OCI-LY1 (cell line): ENCODE measurements around the gene DMAP1.
A peak's percentile ranks its signal among the peaks of the same experiment; 100 is the strongest.

Experiments
- H2AFZ ChIP-seq: fragments of 200-600 bp; sonication (generic), shearing (Covaris generic); 2 replicates; pipeline ENCODE4 v1.6.0; 2014; ENCODE audit warnings: antibody characterized with exemption, mild to moderate bottlenecking, low read length
- H3F3A ChIP-seq: fragments of 200-600 bp; sonication (generic), shearing (Covaris generic); 2 replicates; pipeline ENCODE4 v1.6.0; 2014; ENCODE audit warnings: mild to moderate bottlenecking, antibody characterized with exemption, low read length, moderate library complexity; ENCODE audit not compliant: insufficient read depth
- H3K27ac ChIP-seq: fragments of 200-600 bp; sonication (generic); 2 replicates; pipeline ENCODE4 v1.5.1; 2014; ENCODE audit warnings: low read length, mixed run types, mild to moderate bottlenecking, low read depth; ENCODE audit not compliant: poor library complexity, severe bottlenecking
- H3K27me3 ChIP-seq: fragments of 200-600 bp; sonication (generic); 2 replicates; pipeline ENCODE4 v1.6.0; 2014; ENCODE audit warnings: antibody characterized with exemption, mild to moderate bottlenecking, low read length, moderate library complexity; ENCODE audit not compliant: insufficient read depth
- H3K36me3 ChIP-seq: fragments of 200-600 bp; sonication (generic); 2 replicates; pipeline ENCODE4 v1.6.1; 2014; ENCODE audit warnings: mild to moderate bottlenecking, antibody characterized with exemption, low read length, moderate library complexity, mixed read lengths; ENCODE audit not compliant: insufficient read depth
- H3K4me1 ChIP-seq: fragments of 200-600 bp; sonication (generic); 2 replicates; pipeline ENCODE4 v1.5.1; 2014; ENCODE audit warnings: mild to moderate bottlenecking, low read length, moderate library complexity; ENCODE audit not compliant: insufficient read depth, severe bottlenecking
- H3K4me2 ChIP-seq: fragments of 200-600 bp; sonication (generic), shearing (Covaris generic); 2 replicates; pipeline ENCODE4 v1.6.1; 2014; ENCODE audit warnings: low read length
- H3K4me3 ChIP-seq: fragments of 200-600 bp; sonication (generic); 2 replicates; pipeline ENCODE4 v1.5.1; 2014; ENCODE audit warnings: low read length, low read depth, mild to moderate bottlenecking, mixed read lengths; ENCODE audit not compliant: poor library complexity, severe bottlenecking
- H3K79me2 ChIP-seq: fragments of 200-600 bp; shearing (Covaris generic); 2 replicates; pipeline ENCODE4 v1.6.1; 2016; ENCODE audit warnings: mixed run types, low read length, mixed read lengths; ENCODE audit not compliant: insufficient read depth
- H3K9ac ChIP-seq: fragments of 200-600 bp; sonication (generic), shearing (Covaris generic); 2 replicates; pipeline ENCODE4 v1.6.1; 2014; ENCODE audit warnings: mild to moderate bottlenecking, low read length, mixed read lengths
- H3K9me2 ChIP-seq: fragments of 200-600 bp; sonication (generic), shearing (Covaris generic); 2 replicates; pipeline ENCODE4 v1.6.1; 2014; ENCODE audit warnings: low read depth, mild to moderate bottlenecking, low read length, mixed read lengths
- H3K9me3 ChIP-seq: fragments of 200-600 bp; shearing (Covaris generic); 2 replicates; pipeline ENCODE4 v1.6.1; 2014; ENCODE audit warnings: low read length, mixed read lengths
- H4K20me1 ChIP-seq: fragments of 200-600 bp; sonication (generic), shearing (Covaris generic); 2 replicates; pipeline ENCODE4 v1.6.0; 2016; ENCODE audit warnings: mild to moderate bottlenecking, low read length; ENCODE audit not compliant: insufficient read depth
- EZH2 ChIP-seq: fragments of 200-600 bp; sonication (generic), shearing (Covaris generic); IDR thresholded peaks from 2 replicates; pipeline ENCODE4 v1.8.0; 2017; ENCODE audit warnings: borderline replicate concordance, mixed run types, mild to moderate bottlenecking, antibody characterized with exemption, low read length, moderate library complexity, mixed read lengths
- TF ChIP-seq, protein P1 (sequence below): fragments of 200-600 bp; sonication (generic), shearing (Covaris generic); IDR thresholded peaks from 2 replicates; pipeline ENCODE4 v1.5.1; 2017; ENCODE audit warnings: mild to moderate bottlenecking, antibody characterized with exemption, low read length, moderate library complexity, mixed read lengths

The DMAP1 gene, protein sequence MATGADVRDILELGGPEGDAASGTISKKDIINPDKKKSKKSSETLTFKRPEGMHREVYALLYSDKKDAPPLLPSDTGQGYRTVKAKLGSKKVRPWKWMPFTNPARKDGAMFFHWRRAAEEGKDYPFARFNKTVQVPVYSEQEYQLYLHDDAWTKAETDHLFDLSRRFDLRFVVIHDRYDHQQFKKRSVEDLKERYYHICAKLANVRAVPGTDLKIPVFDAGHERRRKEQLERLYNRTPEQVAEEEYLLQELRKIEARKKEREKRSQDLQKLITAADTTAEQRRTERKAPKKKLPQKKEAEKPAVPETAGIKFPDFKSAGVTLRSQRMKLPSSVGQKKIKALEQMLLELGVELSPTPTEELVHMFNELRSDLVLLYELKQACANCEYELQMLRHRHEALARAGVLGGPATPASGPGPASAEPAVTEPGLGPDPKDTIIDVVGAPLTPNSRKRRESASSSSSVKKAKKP

DNA sequence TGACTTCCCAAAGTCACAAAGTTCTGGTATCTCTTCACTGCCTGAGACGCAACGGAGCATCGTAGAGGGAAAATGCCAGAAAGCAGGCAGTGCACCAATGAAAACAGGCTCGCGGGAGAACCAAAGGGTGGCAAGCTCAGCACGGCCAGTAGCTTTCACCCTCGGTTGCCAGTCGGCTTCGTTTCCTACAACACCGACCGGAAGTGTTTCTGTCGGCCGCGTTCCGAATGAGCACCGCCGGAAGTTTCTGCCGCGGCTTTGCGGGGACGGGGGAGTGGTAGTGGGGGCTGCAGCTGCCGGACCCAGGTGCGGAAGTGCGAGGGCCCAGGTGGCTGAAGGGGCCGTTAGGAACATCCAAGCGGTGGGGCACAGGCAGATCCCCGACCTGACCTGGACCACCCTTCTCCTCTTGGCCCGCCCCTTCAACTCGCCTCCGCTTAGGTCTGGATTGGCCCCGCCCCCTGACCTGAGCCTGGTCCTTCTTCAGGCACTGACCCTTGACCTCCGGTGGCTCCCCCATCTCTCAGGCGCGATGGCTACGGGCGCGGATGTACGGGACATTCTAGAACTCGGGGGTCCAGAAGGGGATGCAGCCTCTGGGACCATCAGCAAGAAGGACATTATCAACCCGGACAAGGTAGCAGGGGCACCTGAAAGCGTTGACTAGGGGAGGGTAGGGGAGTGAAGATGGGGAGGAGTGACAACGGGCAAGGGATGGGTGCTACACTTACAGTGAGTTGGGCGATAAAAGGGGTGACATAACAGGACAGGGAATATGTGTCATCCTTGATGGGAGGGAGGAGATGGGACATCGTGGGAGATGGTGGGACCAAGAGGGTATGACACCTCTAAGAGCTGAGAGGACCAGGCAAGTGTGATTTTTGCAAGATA lies at the start of gene DMAP1:
DMAP1 (plus strand) TSS at position 250 of the 891 bp plus-strand sequence; CDS start at position 533, 283 bp downstream.
- TF ChIP-seq EZH2 = no peak
- TF ChIP-seq, protein P1, sequence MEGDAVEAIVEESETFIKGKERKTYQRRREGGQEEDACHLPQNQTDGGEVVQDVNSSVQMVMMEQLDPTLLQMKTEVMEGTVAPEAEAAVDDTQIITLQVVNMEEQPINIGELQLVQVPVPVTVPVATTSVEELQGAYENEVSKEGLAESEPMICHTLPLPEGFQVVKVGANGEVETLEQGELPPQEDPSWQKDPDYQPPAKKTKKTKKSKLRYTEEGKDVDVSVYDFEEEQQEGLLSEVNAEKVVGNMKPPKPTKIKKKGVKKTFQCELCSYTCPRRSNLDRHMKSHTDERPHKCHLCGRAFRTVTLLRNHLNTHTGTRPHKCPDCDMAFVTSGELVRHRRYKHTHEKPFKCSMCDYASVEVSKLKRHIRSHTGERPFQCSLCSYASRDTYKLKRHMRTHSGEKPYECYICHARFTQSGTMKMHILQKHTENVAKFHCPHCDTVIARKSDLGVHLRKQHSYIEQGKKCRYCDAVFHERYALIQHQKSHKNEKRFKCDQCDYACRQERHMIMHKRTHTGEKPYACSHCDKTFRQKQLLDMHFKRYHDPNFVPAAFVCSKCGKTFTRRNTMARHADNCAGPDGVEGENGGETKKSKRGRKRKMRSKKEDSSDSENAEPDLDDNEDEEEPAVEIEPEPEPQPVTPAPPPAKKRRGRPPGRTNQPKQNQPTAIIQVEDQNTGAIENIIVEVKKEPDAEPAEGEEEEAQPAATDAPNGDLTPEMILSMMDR = no peak
- Histone ChIP-seq H3K4me2 (peak within 1 kb of the TSS; percentile 90), H3K9ac (peak within 1 kb of the TSS; percentile 79), H3K4me1 (peaks cover 20% of the 10 kb centered on the region), H3K27ac (peak within 1 kb of the TSS; percentile 6), H3K4me3 (peak within 1 kb of the TSS; percentile 89), H2AFZ (peak within 1 kb of the TSS; percentile 99), H3F3A (no peaks in the 10 kb centered on the region), H3K36me3 (peaks cover 35% of the 10 kb centered on the region; the same call in 1 of the 2 replicates), H3K9me3 (no peaks in the 10 kb centered on the region), H3K9me2 (no peaks in the 10 kb centered on the region), H3K27me3 (no peaks in the 10 kb centered on the region), H3K79me2 (no peaks in the 10 kb centered on the region), H4K20me1 (no peaks in the 10 kb centered on the region)

DNA sequence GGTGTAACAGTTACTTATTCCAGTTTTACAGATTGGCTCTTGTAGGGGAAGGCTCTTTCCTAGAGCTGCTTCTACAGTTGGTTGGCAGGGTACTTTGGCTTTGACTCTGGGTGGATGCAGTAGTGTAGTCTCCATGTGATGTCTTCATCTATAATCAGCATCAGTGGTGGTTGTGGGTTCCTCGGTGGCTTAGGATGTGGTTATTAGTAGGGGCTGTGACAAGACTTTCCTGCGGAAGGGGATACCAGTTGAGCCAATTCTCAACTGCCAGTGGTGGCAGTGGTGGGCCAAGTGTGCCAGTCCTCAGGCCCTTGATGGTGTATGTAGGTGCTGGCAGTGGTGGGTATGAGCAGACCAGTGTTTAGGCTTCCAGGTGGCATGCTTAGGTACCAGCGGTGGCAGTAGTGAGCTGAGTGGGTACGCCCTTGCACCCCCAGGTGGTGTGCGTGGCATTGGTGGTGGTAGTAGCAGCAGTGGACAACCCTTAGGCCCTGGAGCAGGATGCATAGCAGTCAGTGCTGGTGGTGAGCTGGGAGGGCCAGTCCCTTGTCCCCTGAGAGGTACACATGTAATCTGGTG lies 44.7 kb upstream of the DMAP1 start:
- Histone ChIP-seq H3K9me3 (no peaks in the 10 kb centered on the region), H3K27me3 (no peaks in the 10 kb centered on the region), H3K9me2 (no peaks in the 10 kb centered on the region), H3K4me3 (no peak overlapping the region), H3K36me3 (no peaks in the 10 kb centered on the region), H3K9ac (no peak overlapping the region), H2AFZ (no peak overlapping the region), H3K27ac (no peak overlapping the region), H3K4me2 (no peak overlapping the region), H4K20me1 (no peaks in the 10 kb centered on the region), H3F3A (no peaks in the 10 kb centered on the region), H3K79me2 (no peaks in the 10 kb centered on the region), H3K4me1 (no peaks in the 10 kb centered on the region)
- no peak for TF ChIP-seq EZH2
- TF ChIP-seq, protein P1 = peak; percentile 38; the same call in 1 of the 2 replicates

DNA sequence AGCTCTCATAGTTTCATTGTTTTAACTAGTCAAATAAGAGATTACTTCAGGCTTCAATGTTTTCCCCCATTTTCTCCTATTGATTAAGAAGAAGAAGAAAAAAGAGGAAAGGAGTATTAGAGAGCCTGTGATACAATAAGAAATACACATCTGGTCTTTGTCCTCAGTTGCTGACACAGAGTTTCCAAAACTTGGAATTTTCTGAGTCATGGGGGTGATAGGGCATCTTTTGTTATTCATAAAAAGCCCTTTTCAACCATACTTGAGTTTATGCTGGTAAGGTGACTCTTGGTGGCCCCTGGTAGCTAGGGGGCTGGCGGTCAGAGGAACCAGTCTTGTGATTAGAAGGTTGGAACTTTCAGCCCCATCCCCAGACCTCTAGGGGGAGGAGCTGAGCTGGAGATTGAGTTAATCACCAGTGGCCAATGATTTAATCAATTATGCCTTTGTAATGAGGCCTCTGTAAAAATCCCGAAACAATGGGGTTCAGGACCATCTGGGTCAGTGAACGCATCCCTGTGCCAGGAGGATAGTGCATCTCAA lies 42.9 kb upstream of the DMAP1 start:
- no peaks in the 10 kb centered on the region for H3K4me1 ChIP-seq
- no peaks in the 10 kb centered on the region for H3F3A ChIP-seq
- no peaks in the 10 kb centered on the region for H3K27me3 ChIP-seq
- no peaks in the 10 kb centered on the region for H3K79me2 ChIP-seq
- no peak for TF ChIP-seq EZH2
- TF ChIP-seq, protein P1 = no peak; the same call in 1 of the 2 replicates
- H3K4me3 ChIP-seq = no peak overlapping the region
- no peak overlapping the region for H3K4me2 ChIP-seq
- H3K27ac ChIP-seq = no peak overlapping the region
- H3K36me3 ChIP-seq = no peaks in the 10 kb centered on the region
- H4K20me1 ChIP-seq = no peaks in the 10 kb centered on the region
- no peak overlapping the region for H2AFZ ChIP-seq
- H3K9me2 ChIP-seq = no peaks in the 10 kb centered on the region
- no peak overlapping the region for H3K9ac ChIP-seq
- peaks cover 5% of the 10 kb centered on the region; the same call in 1 of the 2 replicates for H3K9me3 ChIP-seq
